Gastrocnemius medialis (tissue), 4 donors: ENCODE measurements around the gene ZNF326. TPM values are rescaled to one million over a fixed set of nuclear protein-coding genes. Genes with fewer than 3 reads are reported as not detected.
"Not testable (repeated sequence)": the region's sequence is repeated elsewhere in the genome, so short reads cannot be mapped to it uniquely, and the experiment has no call there.

Experiments used
- ATAC-seq, 2 donors: fragments of 150-250 bp; one replicate each; pipeline ENCODE4 v1.9.1; 2016
- DNase-seq, 2 donors: peaks; one replicate each; pipeline ENCODE4 v3.0.0-alpha.2; 2019
- H3K27ac ChIP-seq, 4 donors: fragments of 200-600 bp; sonication (generic); 1 replicate in 1 of 4; 2 replicates in 3 of 4; pipeline ENCODE4 v1.5.1; 2016 to 2018; ENCODE audit warnings: mild to moderate bottlenecking in 2 of 4, moderate library complexity in 1 of 4
- H3K27me3 ChIP-seq, 3 donors: fragments of 200-600 bp; sonication (generic) in 2 of 3; 1 replicate in 1 of 3; 2 replicates in 2 of 3; pipeline versions ENCODE4 v1.5.1 to v1.6.0; 2016 to 2019; ENCODE audit warnings: mild to moderate bottlenecking in 1 of 3, moderate library complexity in 1 of 3
- H3K36me3 ChIP-seq, 2 donors: fragments of 200-600 bp; sonication (generic) in 1 of 2; one replicate each; pipeline ENCODE4 v1.5.1; 2017 to 2018
- H3K4me1 ChIP-seq, 2 donors: fragments of 200-600 bp; sonication (generic) in 1 of 2; one replicate each; pipeline ENCODE4 v1.5.1; 2016 to 2017; ENCODE audit warnings: mild to moderate bottlenecking in 2 of 2
- H3K4me3 ChIP-seq, 4 donors: fragments of 200-600 bp; sonication (generic) in 3 of 4; 1 replicate in 1 of 4; 2 replicates in 3 of 4; pipeline ENCODE4 v1.5.1; 2016 to 2019; ENCODE audit warnings: mild to moderate bottlenecking in 2 of 4
- H3K9me3 ChIP-seq, 3 donors: fragments of 200-600 bp; sonication (generic) in 2 of 3; 1 replicate in 1 of 3; 2 replicates in 2 of 3; pipeline ENCODE4 v1.5.1; 2016 to 2019
- CTCF ChIP-seq, 5 experiments: fragments of 450-650 bp in 3 of 5; fragments of 200-600 bp in 2 of 5; sonication (generic) in 2 of 5; IDR thresholded peaks in 4 of 5; conservative IDR thresholded peaks in 1 of 5; 1 replicate in 4 of 5; 2 replicates in 1 of 5; pipeline ENCODE4 v1.5.1; 2016 to 2019; ENCODE audit warnings: antibody characterized with exemption in 5 of 5, mild to moderate bottlenecking in 3 of 5, moderate library complexity in 3 of 5
- POLR2A ChIP-seq, 2 donors: fragments of 450-650 bp; IDR thresholded peaks; one replicate each; pipeline ENCODE4 v1.6.1; 2017; ENCODE audit warnings: antibody characterized with exemption in 2 of 2, mild to moderate bottlenecking in 2 of 2, moderate library complexity in 2 of 2
- in situ Hi-C, 4 donors: fragments of 200-750 bp; cut with MboI; loops; one replicate each; pipeline versions ENCODE4 v1.15.0 to v1.8.0; 2017; ENCODE audit warnings: low sequenced_read_pairs in 4 of 4
- intact Hi-C: fragments of 100-400 bp; cut with DNase I; formaldehyde crosslinking; loops from one replicate; pipeline ENCODE4 v1.15.1; 2023; ENCODE audit warnings: low total_unique reads
- total RNA-seq, 4 donors: library from RNA; depleted of rRNA; stranded (reverse); fragments of >200 nt; gene quantifications; one replicate each; pipeline versions ENCODE4 v1.1.0 to v1.2.3, GENCODE V29; 2016

The ZNF326 gene
- total RNA-seq, 4 donors from 2014 or later = 5.8 to 10.8 (median 9.2) TPM

GRCh38 chr1:89978755-89979154 lies 16.2 kb upstream of the ZNF326 start:
- DNase-seq (no peak), ATAC-seq (no peak)
- Histone ChIP-seq H3K36me3 (no peaks in the 10 kb centered on the region), H3K9me3 (no peaks in the 10 kb centered on the region), H3K27ac (no peak overlapping the region), H3K4me3 (no peak overlapping the region), H3K27me3 (no peaks in the 10 kb centered on the region), H3K4me1 (no peaks in the 10 kb centered on the region)
- in situ Hi-C loops (loop anchor here in 1 of 4 donors (25.0 kb wide), 1 partner anchor 466 kb away; the partner anchor contains the start of gene LRRC8B), intact Hi-C loops (no loop called here)
- TF ChIP-seq POLR2A (IDR thresholded peaks at IDR 0.05) (no peak), CTCF (IDR thresholded peaks at IDR 0.05 in 4 of 5, conservative IDR thresholded peaks at IDR 0.05 in 1 of 5) (no peak)

DNA sequence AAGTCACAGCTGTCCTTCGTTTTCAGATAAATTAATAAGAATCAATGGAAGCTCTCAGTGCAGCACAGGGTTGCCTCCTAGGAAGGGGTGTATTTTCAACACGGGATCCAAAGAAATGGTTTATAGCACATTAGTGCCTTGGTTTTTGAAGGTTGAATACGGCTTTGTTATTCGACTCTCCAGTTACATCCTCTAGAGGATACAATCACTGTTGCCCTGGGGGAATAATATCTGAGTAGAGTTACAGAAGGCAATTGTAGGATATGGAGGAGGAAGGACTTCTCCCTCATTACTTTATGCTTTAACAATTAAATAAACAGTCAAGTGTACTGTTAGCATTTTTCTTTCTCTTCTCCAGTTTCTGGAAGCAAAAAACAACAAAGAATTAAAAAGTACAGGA lies 14.3 kb upstream of the ZNF326 start:
- intact Hi-C loops (no loop called here), in situ Hi-C loops (loop anchor here in 2 of 4 donors (10.0 to 25.0 kb wide), 2 partner anchors 176 to 468 kb away; partner anchors contain the start of gene LRRC8B (in 1 of the 2))
- no peak for TF ChIP-seq POLR2A (IDR thresholded peaks at IDR 0.05)
- no peak for TF ChIP-seq CTCF (IDR thresholded peaks at IDR 0.05 in 4 of 5, conservative IDR thresholded peaks at IDR 0.05 in 1 of 5)
- no peaks in the 10 kb centered on the region for H3K9me3 ChIP-seq
- no peaks in the 10 kb centered on the region for H3K27me3 ChIP-seq
- no peaks in the 10 kb centered on the region for H3K36me3 ChIP-seq
- H3K27ac ChIP-seq = no peak overlapping the region
- DNase-seq (no peak), ATAC-seq (no peak)
- H3K4me1 ChIP-seq = no peaks in the 10 kb centered on the region
- no peak overlapping the region for H3K4me3 ChIP-seq

- H3K4me3 ChIP-seq, H3K4me1 ChIP-seq, DNase-seq, H3K27me3 ChIP-seq, H3K36me3 ChIP-seq, intact Hi-C loops, ATAC-seq, H3K27ac ChIP-seq, H3K9me3 ChIP-seq: not testable (repeated sequence)
- in situ Hi-C loops = loop anchor here in 2 of 4 donors (10.0 to 25.0 kb wide), 2 partner anchors 178 to 471 kb away; partner anchors contain the start of gene LRRC8B (in 1 of the 2)
These were observed 12.1 kb upstream of the ZNF326 start for GRCh38 chr1:89982846-89983245.

- H3K27me3 ChIP-seq, H3K4me1 ChIP-seq, DNase-seq, intact Hi-C loops, H3K36me3 ChIP-seq, H3K27ac ChIP-seq, H3K9me3 ChIP-seq, H3K4me3 ChIP-seq, ATAC-seq: not testable (repeated sequence)
- in situ Hi-C loops = loop anchor here (5.0 to 25.0 kb wide), 4 partner anchors 177 to 472 kb away; partner anchors contain the start of gene LRRC8B (in 1 of the 4)
These were observed 10.3 kb upstream of the ZNF326 start for GRCh38 chr1:89984564-89985116.

GRCh38 chr1:89986020-89986419 lies 8.9 kb upstream of the ZNF326 start:
- Histone ChIP-seq H3K36me3 (no peaks in the 10 kb centered on the region), H3K27ac (no peak overlapping the region), H3K27me3 (no peaks in the 10 kb centered on the region), H3K9me3 (no peaks in the 10 kb centered on the region), H3K4me1 (peaks cover 0 to 3% of the 10 kb centered on the region in 2 donors), H3K4me3 (no peak overlapping the region)
- intact Hi-C loops = no loop called here
- ATAC-seq (no peak), DNase-seq (no peak)
- TF ChIP-seq POLR2A (IDR thresholded peaks at IDR 0.05) (no peak), CTCF (IDR thresholded peaks at IDR 0.05 in 4 of 5, conservative IDR thresholded peaks at IDR 0.05 in 1 of 5) (no peak)
- in situ Hi-C loops = loop anchor here (5.0 to 25.0 kb wide), 4 partner anchors 179 to 474 kb away; partner anchors contain the start of gene LRRC8B (in 1 of the 4)
